Brain pericyte (primary cell): ENCODE measurements around the gene SMURF2.
"Not testable (repeated sequence)": the region's sequence is repeated elsewhere in the genome, so short reads cannot be mapped to it uniquely, and the experiment has no call there.

Experiments used
- DNase-seq: peaks from one replicate; pipeline ENCODE4 v3.0.0-alpha.2; 2012; ENCODE audit warnings: low read depth, low spot score

Gene SMURF2

DNA sequence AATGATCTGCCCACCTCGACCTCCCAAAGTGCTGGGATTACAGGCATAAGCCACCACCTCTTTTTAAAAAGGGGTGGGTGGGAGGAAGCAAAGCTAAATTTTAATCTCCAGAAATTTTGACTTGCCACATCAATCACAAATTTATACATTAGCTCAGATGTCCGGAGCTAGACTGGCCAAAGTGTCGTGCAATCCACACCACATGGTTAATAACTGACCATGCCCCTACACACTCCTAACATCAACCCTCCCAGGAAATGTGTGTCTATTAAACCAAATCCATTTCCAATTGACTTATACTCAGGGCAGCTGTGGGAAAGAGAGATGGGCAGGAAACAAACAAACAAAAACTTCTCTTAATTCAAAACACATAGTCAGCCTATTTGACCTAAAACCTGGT lies 29.9 kb downstream of the SMURF2 start:
- DNase-seq = no peak

GRCh38 chr17:64630309-64631223 lies 31.5 kb downstream of the SMURF2 start:
- DNase-seq = no peak

DNA sequence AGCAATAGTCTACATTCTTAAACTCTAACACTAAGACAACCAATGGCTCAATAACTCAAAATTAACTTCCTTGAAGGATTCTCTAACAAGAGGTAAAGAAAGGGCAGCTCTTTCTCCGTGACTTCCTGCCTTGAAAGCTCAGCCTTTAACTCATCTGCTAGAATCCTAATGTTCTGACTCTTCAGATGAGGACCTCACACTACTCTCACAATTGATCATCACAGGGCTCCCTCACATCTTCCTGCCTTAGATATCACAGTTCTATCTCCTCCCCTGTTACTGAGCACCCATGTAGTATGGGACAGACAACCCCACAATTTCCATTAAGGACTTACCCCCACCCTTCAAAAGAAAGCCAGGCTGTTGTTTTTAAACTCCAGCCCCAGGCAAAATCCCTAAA lies 33.5 kb downstream of the SMURF2 start:
- no peak for DNase-seq

DNA sequence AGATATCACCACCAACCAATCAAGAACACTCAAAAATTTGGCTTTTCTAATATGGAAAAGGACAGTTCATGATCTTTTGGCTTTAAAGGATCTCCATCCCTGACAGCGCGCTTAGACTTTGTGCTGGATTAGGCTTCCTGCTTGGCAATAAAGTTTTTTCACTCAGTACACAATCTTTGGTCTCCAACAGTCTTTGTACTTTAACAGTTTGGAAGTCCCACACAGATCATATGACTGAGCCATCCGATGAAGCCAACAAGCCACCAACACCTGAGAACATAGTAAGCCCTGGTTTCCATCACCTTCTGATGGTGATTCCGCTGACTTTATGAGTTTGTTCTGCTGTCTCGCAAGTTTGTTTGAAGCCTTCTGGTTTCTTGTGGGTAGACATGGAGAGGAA lies 34.3 kb downstream of the SMURF2 start:
- DNase-seq = no peak

DNA sequence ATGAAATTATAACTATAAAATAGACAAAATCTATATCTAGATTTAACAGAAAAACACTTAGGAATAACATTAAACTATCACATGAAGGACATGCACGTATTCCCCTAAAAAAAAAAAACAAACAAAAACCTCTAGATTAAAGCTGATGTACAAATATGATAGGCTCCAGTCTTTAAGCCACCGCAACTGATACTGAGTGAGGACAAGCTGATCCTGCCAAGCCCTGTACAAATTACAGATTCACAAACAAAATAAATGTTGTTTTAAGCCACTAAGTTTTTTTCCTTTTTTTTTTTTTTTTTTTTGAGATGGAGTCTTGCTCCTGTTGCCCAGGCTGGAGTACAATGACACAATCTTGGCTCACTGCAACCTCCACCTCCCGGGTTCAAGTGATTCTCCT lies 35.3 kb downstream of the SMURF2 start:
- no peak for DNase-seq

DNA sequence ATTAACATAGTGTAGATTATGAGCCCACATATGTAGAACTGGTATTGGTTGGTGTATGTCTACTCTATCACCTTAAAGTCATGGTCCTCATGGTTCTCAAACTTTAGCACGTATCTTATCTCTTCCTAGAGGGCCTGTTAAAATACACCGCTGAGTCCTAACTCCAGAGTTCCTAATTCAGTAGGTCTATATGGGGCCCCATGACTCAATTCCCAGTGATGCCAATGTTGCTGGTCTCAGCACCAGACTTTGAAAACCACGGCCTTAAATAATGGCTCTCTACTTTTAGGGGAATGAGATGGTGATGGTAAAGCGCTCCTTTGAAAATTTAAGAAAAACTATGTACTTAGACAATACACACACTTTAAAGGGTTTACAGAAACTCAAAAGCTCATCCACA lies 36.6 kb downstream of the SMURF2 start:
- DNase-seq = no peak

- no peak for DNase-seq
These were observed 39.0 kb downstream of the SMURF2 start for GRCh38 chr17:64622931-64623654.

- no peak for DNase-seq
These were observed 40.3 kb downstream of the SMURF2 start for GRCh38 chr17:64621772-64622171.

GRCh38 chr17:64618848-64619247 lies 43.3 kb downstream of the SMURF2 start:
- DNase-seq = no peak

GRCh38 chr17:64617125-64617780 lies 44.9 kb downstream of the SMURF2 start:
- no peak for DNase-seq

DNA sequence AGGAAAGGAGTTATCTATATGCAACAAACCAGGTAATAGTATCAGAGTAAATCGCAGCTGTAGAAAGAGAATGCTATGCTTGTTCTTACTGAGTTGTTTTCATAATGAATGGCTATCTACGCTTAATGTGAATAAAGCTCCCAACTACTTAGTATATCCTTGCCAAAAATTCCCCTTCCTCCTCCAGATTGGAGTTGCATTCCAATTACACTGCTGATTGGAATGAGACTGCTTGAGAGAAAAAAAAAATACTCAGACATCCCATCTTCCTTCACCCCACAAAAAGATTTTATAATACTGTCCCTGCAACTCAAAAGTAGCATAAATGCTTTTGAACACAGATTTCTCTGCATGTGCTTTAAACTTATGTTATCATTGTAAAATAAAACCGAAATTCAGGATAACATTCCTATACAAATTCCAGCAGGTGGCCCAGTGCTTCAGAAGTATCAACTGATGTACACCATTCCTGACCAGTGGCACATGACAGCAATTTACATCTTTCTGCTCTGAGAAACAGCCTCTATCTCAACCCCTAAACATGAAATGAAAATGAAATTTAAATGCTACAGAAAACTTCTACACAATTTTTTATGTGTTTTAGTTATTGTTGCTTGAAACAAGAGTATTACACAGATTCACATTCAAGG lies 47.0 kb downstream of the SMURF2 start:
- no peak for DNase-seq

GRCh38 chr17:64614266-64615027 lies 47.7 kb downstream of the SMURF2 start:
- no peak for DNase-seq

GRCh38 chr17:64611369-64611768 lies 50.7 kb downstream of the SMURF2 start:
- DNase-seq = no peak

GRCh38 chr17:64610244-64610643 lies 51.9 kb downstream of the SMURF2 start:
- not testable (repeated sequence) for DNase-seq

GRCh38 chr17:64608571-64608981 lies 53.5 kb downstream of the SMURF2 start:
- no peak for DNase-seq

- no peak for DNase-seq
These were observed 54.1 kb downstream of the SMURF2 start for GRCh38 chr17:64607862-64608565.

- DNase-seq = not testable (repeated sequence)
These were observed 57.6 kb downstream of the SMURF2 start for GRCh38 chr17:64604532-64604931.

- no peak for DNase-seq
These were observed 58.1 kb downstream of the SMURF2 start for GRCh38 chr17:64603987-64604386.

GRCh38 chr17:64599827-64600226 lies 62.3 kb downstream of the SMURF2 start:
- no peak for DNase-seq

DNA sequence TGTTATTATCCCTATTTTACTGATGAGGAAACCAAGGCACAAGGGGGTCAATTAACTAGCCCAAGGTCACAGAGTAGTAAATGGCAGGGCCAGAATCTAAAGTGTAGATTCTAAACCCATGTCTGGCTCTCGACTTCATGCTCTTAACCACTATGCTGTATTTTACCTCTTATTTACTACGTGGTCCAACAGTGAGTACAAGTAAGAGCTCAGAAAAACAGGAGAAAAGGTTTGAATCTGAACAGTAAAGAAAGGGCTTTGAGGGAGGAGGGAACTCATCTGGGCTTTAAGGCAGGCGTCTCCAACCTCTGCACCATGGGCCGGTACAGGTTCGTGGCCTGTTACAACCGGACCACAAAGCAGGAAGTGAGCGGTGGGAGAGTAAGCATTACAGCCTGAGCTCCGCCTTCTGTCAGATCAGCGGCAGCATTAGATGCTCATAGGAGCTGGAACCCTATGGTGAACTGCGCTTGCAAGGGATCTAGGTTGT lies 62.9 kb downstream of the SMURF2 start:
- no peak for DNase-seq
